VCaP (cell line): ENCODE data around the gene AGPAT2.

Source experiments
- H3K27ac ChIP-seq: fragments of 450-650 bp; 2 replicates; pipeline ENCODE4 v1.5.1; 2017
- TF ChIP-seq, protein P1 (sequence below): fragments of 450-650 bp; conservative IDR thresholded peaks from 2 replicates; pipeline ENCODE4 v1.5.1; 2017; ENCODE audit warnings: mild to moderate bottlenecking, moderate library complexity

Gene AGPAT2

DNA sequence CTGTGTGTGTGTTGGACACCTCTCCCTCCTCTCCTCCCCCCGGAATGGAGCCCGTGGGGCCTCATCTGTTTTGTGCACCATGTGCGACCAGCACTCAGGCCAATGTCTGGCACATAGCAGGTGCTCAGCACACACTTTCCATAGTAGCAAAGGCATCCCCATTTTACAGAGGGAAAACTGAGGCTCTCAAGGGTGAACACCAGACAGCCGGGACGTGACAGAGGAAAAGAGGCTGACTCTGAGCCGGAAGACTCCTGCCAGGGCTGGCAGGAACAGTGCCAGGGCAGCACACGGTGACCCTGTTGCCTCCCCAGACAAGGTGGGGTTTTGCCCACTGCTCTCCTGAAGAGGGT is 1.8 kb upstream of the AGPAT2 start:
- TF ChIP-seq, protein P1, sequence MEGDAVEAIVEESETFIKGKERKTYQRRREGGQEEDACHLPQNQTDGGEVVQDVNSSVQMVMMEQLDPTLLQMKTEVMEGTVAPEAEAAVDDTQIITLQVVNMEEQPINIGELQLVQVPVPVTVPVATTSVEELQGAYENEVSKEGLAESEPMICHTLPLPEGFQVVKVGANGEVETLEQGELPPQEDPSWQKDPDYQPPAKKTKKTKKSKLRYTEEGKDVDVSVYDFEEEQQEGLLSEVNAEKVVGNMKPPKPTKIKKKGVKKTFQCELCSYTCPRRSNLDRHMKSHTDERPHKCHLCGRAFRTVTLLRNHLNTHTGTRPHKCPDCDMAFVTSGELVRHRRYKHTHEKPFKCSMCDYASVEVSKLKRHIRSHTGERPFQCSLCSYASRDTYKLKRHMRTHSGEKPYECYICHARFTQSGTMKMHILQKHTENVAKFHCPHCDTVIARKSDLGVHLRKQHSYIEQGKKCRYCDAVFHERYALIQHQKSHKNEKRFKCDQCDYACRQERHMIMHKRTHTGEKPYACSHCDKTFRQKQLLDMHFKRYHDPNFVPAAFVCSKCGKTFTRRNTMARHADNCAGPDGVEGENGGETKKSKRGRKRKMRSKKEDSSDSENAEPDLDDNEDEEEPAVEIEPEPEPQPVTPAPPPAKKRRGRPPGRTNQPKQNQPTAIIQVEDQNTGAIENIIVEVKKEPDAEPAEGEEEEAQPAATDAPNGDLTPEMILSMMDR = no peak
- H3K27ac ChIP-seq = no peak overlapping the region; the same call in 1 of the 2 replicates

DNA sequence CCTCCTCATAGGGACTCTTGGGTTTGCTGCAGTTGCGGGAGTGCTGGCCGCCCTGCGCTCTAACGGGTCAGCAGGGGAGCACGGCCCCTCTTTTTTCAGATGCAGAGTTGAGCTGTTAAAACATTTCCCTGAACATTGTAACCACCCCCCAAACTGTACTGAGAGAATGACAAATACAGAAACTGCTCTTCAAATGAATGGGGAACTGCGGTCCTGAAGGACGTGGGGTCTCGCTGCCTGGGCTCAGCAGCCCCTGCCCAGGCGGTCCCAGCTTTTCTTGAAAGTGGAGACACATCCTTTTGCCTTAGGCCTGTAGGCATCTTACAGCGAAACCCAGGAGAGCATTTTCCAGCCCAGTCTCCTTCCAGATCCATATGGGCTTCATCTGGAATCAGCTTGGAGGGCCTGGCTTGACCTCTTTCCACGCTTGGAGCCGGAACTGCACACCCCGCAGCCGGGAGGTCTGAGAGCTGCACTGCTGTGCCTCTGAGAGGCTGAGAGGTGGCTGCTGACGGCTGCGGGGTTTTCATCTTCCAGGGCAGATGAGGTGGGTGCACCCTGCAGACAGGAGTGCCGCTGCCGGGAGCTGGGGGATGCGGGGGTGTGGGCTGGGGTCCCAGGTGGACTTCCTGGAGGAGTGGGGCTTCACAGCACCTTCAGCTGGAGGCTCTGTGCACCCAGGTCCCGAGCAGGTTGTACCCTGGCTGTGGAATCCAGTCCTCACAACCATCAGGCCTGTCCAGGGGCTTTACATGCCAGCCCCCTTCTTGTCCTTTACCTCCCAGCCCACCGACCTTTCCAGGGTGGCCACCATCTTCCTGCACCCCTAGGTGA is 1.2 kb upstream of the AGPAT2 start:
- peak overlapping the region; percentile 83; the same call in 1 of the 2 replicates for H3K27ac ChIP-seq
- TF ChIP-seq, protein P1 = no peak

DNA sequence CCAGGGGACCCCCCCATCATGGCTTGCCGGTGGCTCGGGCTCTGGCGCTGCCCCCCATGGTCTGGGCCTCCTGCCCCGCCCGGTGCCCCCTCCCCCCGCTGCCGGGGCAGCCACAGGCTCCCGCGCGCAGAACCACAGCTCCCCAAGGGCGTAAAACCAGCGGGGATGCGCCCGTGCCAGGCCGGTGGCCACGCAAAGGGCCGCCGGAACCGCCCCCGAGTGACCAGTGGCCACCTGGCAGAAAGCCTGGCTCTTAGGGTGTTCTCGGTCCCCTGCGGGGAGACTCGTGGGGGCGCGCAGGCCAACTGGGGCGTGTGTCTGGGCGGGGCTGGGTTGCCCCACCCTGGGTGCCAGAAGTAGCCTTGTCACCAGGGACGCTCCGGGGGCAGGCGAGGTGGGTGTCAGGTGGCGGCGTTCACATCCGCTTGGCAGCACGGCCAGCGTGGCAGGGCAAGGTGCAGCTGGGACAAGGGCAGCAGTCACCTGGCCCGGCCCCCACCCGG is 515 bp upstream of the AGPAT2 start:
- H3K27ac ChIP-seq = peak overlapping the region; percentile 83; the same call in 1 of the 2 replicates
- TF ChIP-seq, protein P1 = no peak

DNA sequence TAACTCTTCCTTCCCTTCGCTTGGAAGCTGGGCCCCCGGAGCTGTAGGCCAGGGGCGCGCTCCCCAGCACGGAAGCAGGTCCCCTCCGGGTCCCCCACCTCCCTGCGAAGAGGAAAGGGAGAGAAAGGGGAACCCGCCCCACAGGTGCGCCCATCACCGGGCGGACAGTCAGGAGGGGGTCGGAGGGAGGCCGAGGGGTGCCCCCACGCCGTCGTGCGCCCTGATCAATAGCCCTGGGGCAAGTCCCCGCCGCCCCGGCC is 793 bp downstream of the AGPAT2 start:
- H3K27ac ChIP-seq = peak overlapping the region; percentile 83
- TF ChIP-seq, protein P1 = no peak

DNA sequence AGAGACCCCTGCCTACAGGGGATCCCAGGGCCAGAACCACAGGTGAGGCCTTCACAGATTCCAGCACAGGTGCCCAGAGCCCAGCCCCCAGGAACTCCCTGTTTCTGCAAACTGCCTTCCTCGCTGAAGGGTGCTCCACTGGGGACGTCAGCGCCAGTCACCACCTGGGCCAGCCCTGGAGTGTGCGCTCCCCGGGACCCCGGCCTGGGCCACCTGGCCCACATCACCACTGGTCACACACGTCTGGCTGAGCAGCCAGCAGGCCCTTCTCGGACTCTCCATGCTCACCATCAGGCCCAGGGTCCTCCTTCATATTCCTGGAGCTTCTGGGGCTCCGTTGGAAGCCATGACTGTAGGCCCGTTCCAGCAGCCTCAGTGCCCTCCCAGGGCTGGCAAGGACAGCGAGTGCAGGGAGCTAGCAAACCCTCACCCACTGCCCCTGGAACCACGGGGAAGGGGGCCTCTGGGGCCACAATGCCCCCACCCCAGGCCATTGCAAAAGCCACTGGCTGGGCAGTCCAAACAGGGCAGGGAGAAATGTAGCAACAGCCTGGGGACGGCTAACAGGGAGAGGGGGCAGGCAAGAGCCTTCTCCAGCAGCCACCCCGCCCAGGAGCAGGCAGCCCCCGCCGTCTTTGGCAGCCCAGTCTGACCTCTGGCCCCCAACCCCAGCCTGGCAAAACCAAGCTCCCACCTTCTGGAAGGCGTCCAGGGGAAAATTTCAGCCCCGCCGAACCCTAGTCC is 1.3 kb downstream of the AGPAT2 start:
- H3K27ac ChIP-seq = peak overlapping the region; percentile 83; the same call in 1 of the 2 replicates
- TF ChIP-seq, protein P1 = no peak

DNA sequence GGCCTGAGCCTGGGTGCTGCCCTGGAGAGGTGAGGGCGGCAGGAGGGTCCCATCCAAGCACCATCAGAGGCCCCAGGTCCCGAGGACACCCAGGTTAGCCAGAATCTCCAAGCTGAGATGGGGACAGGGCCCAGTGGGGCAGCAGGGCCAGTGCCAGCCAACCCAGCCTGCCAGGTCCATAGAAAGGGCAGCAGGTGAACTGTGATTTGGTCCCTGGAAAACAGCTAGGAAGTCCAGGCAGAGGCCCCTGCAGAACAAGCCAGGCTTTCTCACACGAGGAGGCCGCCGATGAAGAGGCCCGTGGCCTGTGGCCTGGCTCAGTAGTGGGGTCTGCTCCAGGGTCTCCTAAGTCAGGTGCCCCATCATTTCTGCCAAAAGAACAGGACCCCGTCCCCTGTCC is 2.0 kb downstream of the AGPAT2 start:
- TF ChIP-seq, protein P1 = no peak
- no peak overlapping the region for H3K27ac ChIP-seq

DNA sequence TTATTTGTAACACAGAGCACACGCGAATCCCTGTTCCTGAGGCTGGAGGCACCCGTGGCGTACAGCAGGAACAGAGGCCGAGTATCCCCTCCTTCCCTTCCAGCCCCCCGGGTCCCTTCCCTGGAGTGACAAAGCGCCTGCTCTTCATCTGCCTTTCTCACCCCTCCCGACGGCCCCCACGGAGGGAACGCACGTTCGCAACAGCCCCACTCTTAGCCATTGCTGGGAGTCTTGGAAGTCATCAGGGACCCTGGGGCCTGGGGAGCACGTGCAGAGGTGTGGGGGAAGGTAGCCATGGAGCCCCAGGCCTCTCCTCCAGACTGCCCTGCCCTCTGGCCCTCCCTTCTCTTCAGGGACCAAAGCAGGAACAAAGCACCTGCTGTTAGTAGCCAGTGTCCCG is 2.5 kb downstream of the AGPAT2 start:
- no peak overlapping the region for H3K27ac ChIP-seq
- TF ChIP-seq, protein P1 = no peak
